Neuron (in vitro differentiated cells): ENCODE data around the gene COA3.
"Not testable (repeated sequence)": the region's sequence is repeated elsewhere in the genome, so short reads cannot be mapped to it uniquely, and the experiment has no call there.

Experiments
- H2AFZ ChIP-seq: one replicate; pipeline ENCODE4 v1.6.1; 2013; ENCODE audit warnings: low read depth, mild to moderate bottlenecking, inconsistent platforms, low read length, moderate library complexity
- H3K27me3 ChIP-seq: one replicate; pipeline ENCODE4 v1.6.1; 2013; ENCODE audit warnings: low read length; ENCODE audit not compliant: insufficient read depth
- H3K36me3 ChIP-seq: one replicate; pipeline ENCODE4 v1.6.1; 2013; ENCODE audit warnings: low read length; ENCODE audit not compliant: insufficient read depth
- H3K4me1 ChIP-seq: one replicate; pipeline ENCODE4 v1.6.1; 2013; ENCODE audit warnings: low read length; ENCODE audit not compliant: insufficient read depth
- H3K4me3 ChIP-seq: 2 replicates; pipeline ENCODE4 v1.5.1; 2013; ENCODE audit warnings: mild to moderate bottlenecking, low read length, moderate library complexity
- H3K9me3 ChIP-seq: one replicate; pipeline ENCODE4 v1.6.1; 2013; ENCODE audit warnings: low read length

The COA3 gene

GRCh38 chr17:42772945-42773289 is 25.6 kb downstream of the COA3 start:
- peaks cover 18% of the 10 kb centered on the region for H3K36me3 ChIP-seq
- H3K4me3 ChIP-seq: peak overlapping the region; percentile 82
- H2AFZ ChIP-seq: peak overlapping the region; percentile 50
- H3K9me3 ChIP-seq: no peaks in the 10 kb centered on the region
- H3K4me1 ChIP-seq: peaks cover 13% of the 10 kb centered on the region
- no peaks in the 10 kb centered on the region for H3K27me3 ChIP-seq

- H3K9me3 ChIP-seq, H2AFZ ChIP-seq, H3K4me3 ChIP-seq, H3K36me3 ChIP-seq, H3K27me3 ChIP-seq: not testable (repeated sequence)
- H3K4me1 ChIP-seq: peaks cover 13% of the 10 kb centered on the region
These were observed 28.5 kb downstream of the COA3 start for GRCh38 chr17:42769964-42770363.

GRCh38 chr17:42768006-42768405 is 30.5 kb downstream of the COA3 start:
- not testable (repeated sequence) for H3K9me3 ChIP-seq, H2AFZ ChIP-seq, H3K4me1 ChIP-seq, H3K27me3 ChIP-seq, H3K36me3 ChIP-seq, H3K4me3 ChIP-seq

- Histone ChIP-seq H3K27me3 (no peaks in the 10 kb centered on the region), H2AFZ (no peak overlapping the region), H3K4me1 (peaks cover 9% of the 10 kb centered on the region), H3K4me3 (no peak overlapping the region), H3K9me3 (no peaks in the 10 kb centered on the region), H3K36me3 (no peaks in the 10 kb centered on the region)
These were observed 31.0 kb downstream of the COA3 start for GRCh38 chr17:42767512-42767911.

- no peak overlapping the region for H3K4me3 ChIP-seq
- no peaks in the 10 kb centered on the region for H3K9me3 ChIP-seq
- peaks cover 7% of the 10 kb centered on the region for H3K4me1 ChIP-seq
- H2AFZ ChIP-seq: no peak overlapping the region
- H3K36me3 ChIP-seq: no peaks in the 10 kb centered on the region
- peaks cover 5% of the 10 kb centered on the region for H3K27me3 ChIP-seq
These were observed 32.4 kb downstream of the COA3 start for GRCh38 chr17:42766124-42766523.

- Histone ChIP-seq H3K4me3 (peak overlapping the region; percentile 33), H3K9me3 (no peaks in the 10 kb centered on the region), H3K36me3 (no peaks in the 10 kb centered on the region), H2AFZ (peak overlapping the region; percentile 75), H3K27me3 (peaks cover 18% of the 10 kb centered on the region), H3K4me1 (peaks cover 7% of the 10 kb centered on the region)
These were observed 36.9 kb downstream of the COA3 start for GRCh38 chr17:42761638-42762037.

- Histone ChIP-seq H2AFZ (peak within 1 kb of the TSS; percentile 75), H3K9me3 (no peaks in the 10 kb centered on the region), H3K36me3 (no peaks in the 10 kb centered on the region), H3K4me1 (peaks cover 7% of the 10 kb centered on the region), H3K27me3 (peaks cover 18% of the 10 kb centered on the region), H3K4me3 (peak within 1 kb of the TSS; percentile 33)
These were observed 37.6 kb downstream of the COA3 start, which contains the start of gene RAMP2 for GRCh38 chr17:42760652-42761581. TSS of gene RAMP2 (plus strand) at chr17:42761227. CDS start at chr17:42761262, 35 bp downstream.

GRCh38 chr17:42759982-42760651 is 38.4 kb downstream of the COA3 start:
- Histone ChIP-seq H3K4me3 (peak overlapping the region; percentile 33), H3K36me3 (no peaks in the 10 kb centered on the region), H2AFZ (peak overlapping the region; percentile 75), H3K9me3 (no peaks in the 10 kb centered on the region), H3K4me1 (peaks cover 7% of the 10 kb centered on the region), H3K27me3 (peaks cover 18% of the 10 kb centered on the region)

GRCh38 chr17:42754782-42755181 is 43.7 kb downstream of the COA3 start:
- Histone ChIP-seq H3K9me3 (no peaks in the 10 kb centered on the region), H3K27me3 (peaks cover 5% of the 10 kb centered on the region), H3K4me3 (no peak overlapping the region), H3K4me1 (no peaks in the 10 kb centered on the region), H2AFZ (no peak overlapping the region), H3K36me3 (no peaks in the 10 kb centered on the region)

- Histone ChIP-seq H2AFZ (no peak overlapping the region), H3K9me3 (no peaks in the 10 kb centered on the region), H3K36me3 (no peaks in the 10 kb centered on the region), H3K27me3 (no peaks in the 10 kb centered on the region), H3K4me1 (peaks cover 6% of the 10 kb centered on the region), H3K4me3 (no peak overlapping the region)
These were observed 46.9 kb downstream of the COA3 start for GRCh38 chr17:42751628-42752027.

- H3K4me1 ChIP-seq: peaks cover 6% of the 10 kb centered on the region
- no peaks in the 10 kb centered on the region for H3K9me3 ChIP-seq
- no peak overlapping the region for H3K4me3 ChIP-seq
These were observed 47.7 kb downstream of the COA3 start for GRCh38 chr17:42750739-42751344.

GRCh38 chr17:42748908-42749798 is 49.4 kb downstream of the COA3 start:
- H3K4me3 ChIP-seq: no peak overlapping the region
- peaks cover 6% of the 10 kb centered on the region for H3K4me1 ChIP-seq
- H3K9me3 ChIP-seq: no peaks in the 10 kb centered on the region
- H2AFZ ChIP-seq: no peak overlapping the region
- H3K27me3 ChIP-seq: no peaks in the 10 kb centered on the region
- H3K36me3 ChIP-seq: no peaks in the 10 kb centered on the region

More at GRCh38 chr17:42750739-42751344, 47.7 kb downstream of the COA3 start:
- H3K36me3 ChIP-seq: no peaks in the 10 kb centered on the region
- H3K27me3 ChIP-seq: no peaks in the 10 kb centered on the region
- H2AFZ ChIP-seq: no peak overlapping the region
